ENCODE data around the gene RLF.

RLF gene

DNA sequence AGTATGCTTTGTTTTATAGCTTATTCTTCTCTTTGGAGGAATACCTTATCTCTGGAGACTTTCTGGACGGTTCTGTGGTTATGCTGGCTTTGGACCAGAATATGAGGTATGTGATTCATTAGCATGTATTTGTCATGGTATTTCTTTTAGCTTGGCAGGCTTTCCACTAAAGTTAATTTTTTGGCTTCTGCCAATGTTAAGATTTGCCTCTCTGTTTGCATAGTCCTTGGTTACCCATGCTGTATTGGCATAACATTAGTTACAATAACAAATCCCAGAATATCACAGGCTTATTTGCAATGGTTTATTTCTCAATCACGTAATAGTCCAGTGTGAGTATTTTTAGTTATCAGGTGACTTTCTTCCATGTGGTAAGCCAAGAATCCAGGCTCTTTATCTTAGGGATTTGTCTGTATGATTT lies 106.6 kb downstream of the RLF start:
- TF ChIP-seq ESRRG (CRISPR knock-in tag; IDR thresholded peaks at IDR 0.05) (no peak), ISL1 (CRISPR knock-in tag; IDR thresholded peaks at IDR 0.05) (peak; percentile 76), SNAI2 (CRISPR knock-in tag; IDR thresholded peaks at IDR 0.05) (no peak), ZFP3 (CRISPR knock-in tag; IDR thresholded peaks at IDR 0.05) (0 out of 2 replicates have a peak, but pooled peaks have one; percentile 36)
- TF ChIP-seq, protein P1, sequence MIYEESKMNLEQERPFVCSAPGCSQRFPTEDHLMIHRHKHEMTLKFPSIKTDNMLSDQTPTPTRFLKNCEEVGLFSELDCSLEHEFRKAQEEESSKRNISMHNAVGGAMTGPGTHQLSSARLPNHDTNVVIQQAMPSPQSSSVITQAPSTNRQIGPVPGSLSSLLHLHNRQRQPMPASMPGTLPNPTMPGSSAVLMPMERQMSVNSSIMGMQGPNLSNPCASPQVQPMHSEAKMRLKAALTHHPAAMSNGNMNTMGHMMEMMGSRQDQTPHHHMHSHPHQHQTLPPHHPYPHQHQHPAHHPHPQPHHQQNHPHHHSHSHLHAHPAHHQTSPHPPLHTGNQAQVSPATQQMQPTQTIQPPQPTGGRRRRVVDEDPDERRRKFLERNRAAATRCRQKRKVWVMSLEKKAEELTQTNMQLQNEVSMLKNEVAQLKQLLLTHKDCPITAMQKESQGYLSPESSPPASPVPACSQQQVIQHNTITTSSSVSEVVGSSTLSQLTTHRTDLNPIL (CRISPR knock-in tag; IDR thresholded peaks at IDR 0.05; ENCODE audit: low read depth): no peak
- ATAC-seq: peak; percentile 93

DNA sequence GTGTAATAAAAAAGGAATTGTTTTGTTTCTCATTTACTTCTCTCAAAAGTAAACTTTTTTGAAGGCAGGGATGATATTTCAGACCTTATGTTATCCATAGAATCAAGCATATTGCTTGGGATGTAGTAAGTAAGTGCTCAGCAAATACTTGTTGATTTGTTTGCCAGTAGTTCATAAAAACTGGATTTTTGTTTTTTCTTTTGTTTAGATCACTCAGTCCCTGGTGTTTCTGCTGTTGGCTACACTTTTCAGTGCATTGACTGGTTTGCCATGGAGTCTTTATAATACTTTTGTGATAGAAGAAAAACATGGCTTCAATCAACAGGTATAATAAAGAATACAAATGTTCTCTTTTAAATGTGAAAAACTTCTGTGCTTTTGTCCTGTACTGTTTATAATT lies 107.0 kb downstream of the RLF start:
- TF ChIP-seq ZC3H10 (CRISPR knock-in tag; IDR thresholded peaks at IDR 0.05): no peak
- no peak for TF ChIP-seq ZNF70 (CRISPR knock-in tag; IDR thresholded peaks at IDR 0.05)
- no peak for TF ChIP-seq ISL1 (CRISPR knock-in tag; IDR thresholded peaks at IDR 0.05)
- TF ChIP-seq ZFP3 (CRISPR knock-in tag; IDR thresholded peaks at IDR 0.05): no peak
- no peak for TF ChIP-seq ZNF8 (CRISPR knock-in tag; IDR thresholded peaks at IDR 0.05)
- no peak for TF ChIP-seq ESRRG (CRISPR knock-in tag; IDR thresholded peaks at IDR 0.05)
- no peak for TF ChIP-seq ZNF565 (CRISPR knock-in tag; conservative IDR thresholded peaks at IDR 0.05; ENCODE audit: low read depth)
- TF ChIP-seq SNAI2 (CRISPR knock-in tag; IDR thresholded peaks at IDR 0.05): no peak
- no peak for TF ChIP-seq TOX (CRISPR knock-in tag; IDR thresholded peaks at IDR 0.05; ENCODE audit: borderline replicate concordance)
- no peak for TF ChIP-seq ARNTL (CRISPR knock-in tag; IDR thresholded peaks at IDR 0.05; ENCODE audit: borderline replicate concordance, low read depth)
- TF ChIP-seq, protein P2, sequence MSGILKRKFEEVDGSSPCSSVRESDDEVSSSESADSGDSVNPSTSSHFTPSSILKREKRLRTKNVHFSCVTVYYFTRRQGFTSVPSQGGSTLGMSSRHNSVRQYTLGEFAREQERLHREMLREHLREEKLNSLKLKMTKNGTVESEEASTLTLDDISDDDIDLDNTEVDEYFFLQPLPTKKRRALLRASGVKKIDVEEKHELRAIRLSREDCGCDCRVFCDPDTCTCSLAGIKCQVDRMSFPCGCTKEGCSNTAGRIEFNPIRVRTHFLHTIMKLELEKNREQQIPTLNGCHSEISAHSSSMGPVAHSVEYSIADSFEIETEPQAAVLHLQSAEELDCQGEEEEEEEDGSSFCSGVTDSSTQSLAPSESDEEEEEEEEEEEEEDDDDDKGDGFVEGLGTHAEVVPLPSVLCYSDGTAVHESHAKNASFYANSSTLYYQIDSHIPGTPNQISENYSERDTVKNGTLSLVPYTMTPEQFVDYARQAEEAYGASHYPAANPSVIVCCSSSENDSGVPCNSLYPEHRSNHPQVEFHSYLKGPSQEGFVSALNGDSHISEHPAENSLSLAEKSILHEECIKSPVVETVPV (CRISPR knock-in tag; IDR thresholded peaks at IDR 0.05): no peak
- TF ChIP-seq, protein P1 (CRISPR knock-in tag; IDR thresholded peaks at IDR 0.05; ENCODE audit: low read depth): no peak
- no peak for TF ChIP-seq RARB (CRISPR knock-in tag; IDR thresholded peaks at IDR 0.05)
- TF ChIP-seq, protein P3, sequence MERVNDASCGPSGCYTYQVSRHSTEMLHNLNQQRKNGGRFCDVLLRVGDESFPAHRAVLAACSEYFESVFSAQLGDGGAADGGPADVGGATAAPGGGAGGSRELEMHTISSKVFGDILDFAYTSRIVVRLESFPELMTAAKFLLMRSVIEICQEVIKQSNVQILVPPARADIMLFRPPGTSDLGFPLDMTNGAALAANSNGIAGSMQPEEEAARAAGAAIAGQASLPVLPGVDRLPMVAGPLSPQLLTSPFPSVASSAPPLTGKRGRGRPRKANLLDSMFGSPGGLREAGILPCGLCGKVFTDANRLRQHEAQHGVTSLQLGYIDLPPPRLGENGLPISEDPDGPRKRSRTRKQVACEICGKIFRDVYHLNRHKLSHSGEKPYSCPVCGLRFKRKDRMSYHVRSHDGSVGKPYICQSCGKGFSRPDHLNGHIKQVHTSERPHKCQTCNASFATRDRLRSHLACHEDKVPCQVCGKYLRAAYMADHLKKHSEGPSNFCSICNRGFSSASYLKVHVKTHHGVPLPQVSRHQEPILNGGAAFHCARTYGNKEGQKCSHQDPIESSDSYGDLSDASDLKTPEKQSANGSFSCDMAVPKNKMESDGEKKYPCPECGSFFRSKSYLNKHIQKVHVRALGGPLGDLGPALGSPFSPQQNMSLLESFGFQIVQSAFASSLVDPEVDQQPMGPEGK (CRISPR knock-in tag; IDR thresholded peaks at IDR 0.05; ENCODE audit: borderline replicate concordance): no peak
- no peak; the same call in 1 of the 2 replicates for TF ChIP-seq CSDC2 (CRISPR knock-in tag; IDR thresholded peaks at IDR 0.05)
- TF ChIP-seq ZFP30 (CRISPR knock-in tag; IDR thresholded peaks at IDR 0.05): no peak
- TF ChIP-seq PPARA (CRISPR knock-in tag; IDR thresholded peaks at IDR 0.05; ENCODE audit: borderline replicate concordance): no peak
- no peak for ATAC-seq

DNA sequence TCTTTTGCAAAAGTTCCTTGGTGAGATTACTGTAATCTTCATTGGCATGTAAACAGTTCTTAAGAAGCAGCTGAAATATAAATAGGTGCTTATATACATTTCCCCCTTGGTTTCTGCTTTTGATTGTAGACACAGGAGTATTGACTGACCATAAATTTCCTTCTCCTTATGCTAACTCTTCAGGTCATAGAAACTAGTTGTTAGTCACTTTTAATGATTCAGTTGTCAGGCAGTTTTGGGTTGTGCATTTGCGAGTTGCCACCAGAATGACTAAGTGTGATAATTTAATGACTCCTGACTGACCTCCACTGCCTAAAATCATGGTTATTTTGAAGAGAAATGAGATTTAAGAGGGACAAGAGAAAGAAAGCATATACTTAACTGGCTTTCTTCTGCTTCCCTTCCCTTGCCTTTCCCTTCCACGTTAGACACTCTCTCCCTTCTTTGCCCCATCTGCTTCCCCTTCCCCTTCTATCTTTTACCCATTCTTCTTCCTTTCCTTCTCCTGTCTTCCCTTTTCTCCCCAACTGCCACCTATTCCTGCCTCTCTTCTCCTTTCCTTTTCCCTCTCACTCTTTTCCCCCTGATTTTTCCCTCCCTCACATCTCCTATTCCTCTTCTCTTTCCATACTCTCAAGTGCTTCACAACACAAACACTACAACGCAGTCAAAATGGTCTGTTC lies 109.1 kb downstream of the RLF start:
- TF ChIP-seq TCF4 (CRISPR knock-in tag; IDR thresholded peaks at IDR 0.05; ENCODE audit: borderline replicate concordance): no peak
- TF ChIP-seq CSDC2 (CRISPR knock-in tag; IDR thresholded peaks at IDR 0.05): no peak
- TF ChIP-seq, protein P2 (CRISPR knock-in tag; IDR thresholded peaks at IDR 0.05): no peak
- TF ChIP-seq, protein P3 (CRISPR knock-in tag; IDR thresholded peaks at IDR 0.05; ENCODE audit: borderline replicate concordance): no peak
- no peak for TF ChIP-seq ESRRG (CRISPR knock-in tag; IDR thresholded peaks at IDR 0.05)
- TF ChIP-seq ZFP30 (CRISPR knock-in tag; IDR thresholded peaks at IDR 0.05): no peak
- ATAC-seq: no peak

Measured in SK-N-SH treated with all-trans-retinoic acid at 6 μM for 48 hours (cell line).